Activated CD4-positive, alpha-beta T cell treated with anti-CD3 and anti-CD28 coated beads, Interleukin-2, Interleukin-6, amounts not matched to agents 100 ng/mL and 50 ng/mL, durations not matched to agents 16 hours and 8 hours (primary cell): ENCODE measurements around the gene CDC42EP4.
"Not testable (repeated sequence)": the region's sequence is repeated elsewhere in the genome, so short reads cannot be mapped to it uniquely, and the experiment has no call there.

Experiments
- DNase-seq: peaks from one replicate; pipeline ENCODE4 v3.0.0-alpha.2; 2020

CDC42EP4 gene

GRCh38 chr17:73342541-73343167, 30.9 kb upstream of the CDC42EP4 start:
- no peak for DNase-seq

GRCh38 chr17:73342050-73342522, 30.3 kb upstream of the CDC42EP4 start:
- DNase-seq = no peak

GRCh38 chr17:73341350-73342049, 29.7 kb upstream of the CDC42EP4 start:
- DNase-seq = no peak

GRCh38 chr17:73340093-73340596, 28.3 kb upstream of the CDC42EP4 start:
- DNase-seq = peak; percentile 22

GRCh38 chr17:73338566-73339197, 26.9 kb upstream of the CDC42EP4 start:
- DNase-seq = no peak

DNA sequence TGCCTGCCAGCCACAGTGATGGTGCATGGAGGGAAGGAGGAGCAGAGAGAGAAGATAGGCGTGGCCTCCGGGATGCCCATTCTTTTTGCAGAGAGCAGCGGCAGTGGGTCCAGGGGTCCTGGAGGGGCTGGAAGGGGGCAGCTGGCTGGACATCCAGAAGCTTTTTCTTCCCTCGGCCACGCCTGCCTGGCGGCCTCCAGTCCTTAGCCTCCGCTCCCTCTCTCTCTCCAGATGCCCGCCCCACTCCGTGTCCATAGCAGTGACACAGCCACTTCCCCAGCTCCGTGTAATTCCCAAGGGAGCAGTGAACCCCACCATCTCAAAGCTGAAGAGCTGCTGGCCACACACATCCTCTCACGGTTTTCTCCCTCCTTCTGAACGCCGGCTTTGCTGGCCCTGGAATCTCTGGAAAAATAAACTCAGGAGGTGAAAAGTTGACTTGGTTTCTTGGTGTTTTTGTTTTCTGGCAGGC, 26.3 kb upstream of the CDC42EP4 start:
- DNase-seq = no peak

- no peak for DNase-seq
Observed at GRCh38 chr17:73337330-73337710, 25.5 kb upstream of the CDC42EP4 start.

DNA sequence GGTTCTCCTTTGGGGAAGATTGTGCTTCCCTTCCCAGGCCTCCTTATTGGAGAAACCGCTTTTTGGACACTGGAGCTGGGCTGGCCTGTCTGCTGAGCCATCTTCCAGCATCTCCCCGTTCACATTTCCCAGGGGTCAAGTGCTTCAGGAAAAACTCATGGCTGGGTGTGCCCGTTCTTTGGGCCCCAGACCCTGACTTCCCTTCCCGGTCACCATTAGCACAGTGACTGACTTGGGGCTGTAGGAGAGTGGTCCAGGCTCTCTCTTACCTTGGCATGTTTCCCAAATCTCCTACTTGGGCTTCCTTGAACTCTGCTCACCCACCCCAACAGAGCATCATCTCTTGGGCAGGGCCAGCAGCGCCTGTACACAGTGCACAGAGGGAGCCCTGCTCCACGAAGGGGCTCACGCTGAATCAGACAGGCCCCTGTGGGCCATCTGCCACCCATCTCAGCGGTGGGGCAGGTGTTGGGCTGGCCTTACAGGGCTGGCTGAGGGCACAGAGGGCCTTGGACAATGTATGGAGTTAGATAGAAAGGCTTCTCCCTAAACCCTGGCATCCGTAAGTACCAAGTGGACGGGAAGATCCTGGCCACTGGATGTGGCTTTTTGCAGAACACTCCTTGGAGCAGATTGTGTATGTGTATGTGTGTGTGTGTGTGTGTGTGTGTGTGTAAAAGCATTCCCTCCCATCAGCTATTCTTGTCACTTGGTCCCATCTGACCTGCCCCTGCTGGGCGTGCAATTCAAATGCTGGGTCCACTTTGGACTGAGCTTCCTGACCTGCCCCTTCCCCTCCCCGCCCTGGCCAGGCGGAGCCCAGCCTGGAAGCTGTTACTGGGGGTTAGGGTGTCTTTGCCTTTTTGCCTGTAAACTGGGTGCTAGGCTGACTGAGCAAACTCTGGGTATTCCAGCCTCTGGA, 24.9 kb upstream of the CDC42EP4 start:
- DNase-seq = no peak

GRCh38 chr17:73335591-73336407, 24.0 kb upstream of the CDC42EP4 start:
- DNase-seq = no peak

GRCh38 chr17:73334771-73335513, 23.1 kb upstream of the CDC42EP4 start:
- no peak for DNase-seq

DNA sequence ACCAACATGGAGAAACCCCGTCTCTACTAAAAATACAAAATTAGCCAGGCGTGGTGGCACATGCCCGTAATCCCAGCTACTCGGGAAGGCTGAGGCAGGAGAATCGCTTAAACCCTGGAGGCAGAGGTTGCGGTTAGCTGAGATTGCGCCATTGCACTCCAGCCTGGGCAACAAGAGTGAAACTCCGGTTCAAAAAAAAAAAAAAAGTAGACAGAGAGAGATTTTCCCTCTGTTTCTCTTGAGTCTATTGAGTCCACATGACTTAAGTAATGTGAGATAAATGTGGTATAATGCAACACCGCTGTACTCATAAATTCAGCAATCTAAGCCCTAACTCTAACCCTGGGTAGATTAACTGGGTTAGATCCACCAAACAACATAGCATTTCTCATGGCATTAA, 21.6 kb upstream of the CDC42EP4 start:
- not testable (repeated sequence) for DNase-seq

DNA sequence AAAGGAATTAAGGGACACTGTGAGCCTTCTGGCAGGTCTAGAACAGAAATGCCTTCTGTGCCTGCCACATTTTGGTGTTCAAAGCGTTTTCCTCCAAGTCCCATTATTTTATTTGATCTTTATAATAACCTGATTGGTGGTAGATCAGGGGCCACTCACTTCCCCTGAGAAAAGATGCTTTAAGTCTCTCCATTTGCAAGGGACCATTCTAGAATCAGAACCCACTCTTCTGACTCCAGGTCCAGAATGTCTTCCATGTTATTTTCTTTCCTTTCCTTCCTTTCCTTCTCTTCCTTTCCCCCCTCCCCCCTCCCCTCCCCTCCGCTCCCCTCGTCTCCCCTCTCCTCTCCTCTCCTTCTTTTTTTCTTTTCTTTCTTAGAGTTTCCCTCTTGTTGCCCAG, 19.3 kb upstream of the CDC42EP4 start:
- no peak for DNase-seq

DNA sequence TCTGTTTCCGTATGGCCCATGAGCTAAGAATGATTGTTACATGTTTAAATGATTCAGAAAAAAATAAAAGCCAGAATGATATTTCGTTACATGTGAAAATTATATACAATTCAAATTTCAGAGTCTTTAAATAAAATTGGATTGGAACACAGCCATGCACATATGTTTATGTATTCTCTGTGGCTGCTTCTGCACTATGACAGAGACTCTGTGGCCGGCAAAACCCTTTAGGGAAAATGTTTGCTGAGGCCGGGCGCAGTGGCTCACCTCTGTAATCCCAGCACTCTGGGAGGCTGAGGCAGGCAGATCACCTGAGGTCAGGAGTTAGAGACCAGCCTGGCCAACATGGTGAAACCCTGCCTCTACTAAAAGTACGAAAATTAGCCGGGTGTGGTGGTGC, 15.9 kb upstream of the CDC42EP4 start:
- no peak for DNase-seq

- no peak for DNase-seq
Observed at GRCh38 chr17:73325527-73325842, 13.7 kb upstream of the CDC42EP4 start.

DNA sequence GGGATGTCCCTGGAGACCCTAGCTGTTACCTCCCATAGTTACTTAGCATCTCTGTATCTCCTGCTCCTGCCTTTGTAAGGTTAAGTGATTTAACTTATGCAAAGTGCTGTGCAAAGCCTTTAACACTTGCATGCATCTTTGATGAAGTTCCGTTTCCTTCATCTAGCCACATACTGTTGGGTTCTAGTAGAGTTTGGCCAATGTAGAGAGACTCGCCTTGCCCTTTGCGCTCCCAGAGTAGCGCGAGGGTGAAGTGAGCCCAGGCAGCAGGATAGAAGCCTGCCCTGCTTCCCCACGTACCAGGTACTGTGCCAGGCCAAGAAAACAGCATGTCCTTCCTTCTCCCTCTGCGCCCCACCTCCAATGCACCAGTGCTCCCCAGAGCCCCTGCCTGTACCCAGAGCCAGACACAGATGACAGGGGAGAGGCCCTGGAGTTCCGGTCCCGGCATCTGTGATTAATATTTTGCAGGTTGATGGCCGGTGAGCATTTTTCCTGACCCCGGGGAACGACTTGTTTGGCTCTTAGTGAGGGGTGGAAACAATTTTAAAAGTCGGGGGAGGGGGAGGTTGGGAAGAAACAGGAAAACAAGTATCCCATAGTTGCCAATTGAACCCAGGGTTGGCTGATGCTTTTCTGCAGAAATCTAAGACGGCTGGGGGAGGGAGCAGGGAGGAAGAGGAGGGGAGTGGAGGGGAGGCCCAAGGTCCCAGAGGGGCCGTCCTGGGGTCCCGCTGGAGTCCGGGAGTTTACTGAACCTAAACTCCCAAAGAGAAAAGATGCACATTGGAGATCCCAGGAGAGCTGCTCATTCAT, 13.1 kb upstream of the CDC42EP4 start:
- no peak for DNase-seq

GRCh38 chr17:73324160-73324475, 12.3 kb upstream of the CDC42EP4 start:
- no peak for DNase-seq

- DNase-seq = no peak
Observed at GRCh38 chr17:73323409-73324159, 11.8 kb upstream of the CDC42EP4 start.

- DNase-seq = no peak
Observed at GRCh38 chr17:73320601-73321264, 8.9 kb upstream of the CDC42EP4 start.

DNA sequence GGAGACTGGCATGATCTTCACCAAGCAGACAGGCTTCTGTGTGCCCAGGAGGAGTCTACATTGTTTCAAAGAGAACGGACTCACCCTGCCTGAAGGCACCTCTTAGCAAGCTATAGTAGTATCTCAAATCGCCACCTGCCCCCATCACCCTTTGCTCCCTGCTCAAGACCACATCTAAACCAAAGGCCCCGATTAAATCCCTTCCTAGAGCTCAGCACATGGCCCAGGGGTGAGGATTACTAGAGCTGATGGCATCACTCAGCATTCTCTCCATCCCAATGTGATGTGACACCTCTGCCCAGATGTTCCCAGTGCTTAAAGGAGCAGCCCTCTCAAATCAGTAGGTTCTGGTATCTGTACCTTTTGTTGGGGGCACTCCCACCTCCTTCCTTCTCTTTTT, 8.0 kb upstream of the CDC42EP4 start:
- DNase-seq = no peak
